Spleen (tissue), 11 donors: ENCODE data around the gene MAGI2. TPM values are rescaled to one million over a fixed set of nuclear protein-coding genes. Genes with fewer than 3 reads are reported as not detected.

Experiments used
- DNase-seq: peaks from one replicate; pipeline ENCODE4 v3.0.0-alpha.2; 2020
- H3K27ac ChIP-seq, 8 donors: fragments of 200-600 bp; sonication (generic) in 7 of 8; 1 replicate in 4 of 8; 2 replicates in 4 of 8; pipeline versions ENCODE4 v1.5.0 to v1.8.0; 2016 to 2021; ENCODE audit warnings: inconsistent platforms in 4 of 8, mild to moderate bottlenecking in 4 of 8, moderate library complexity in 1 of 8
- H3K27me3 ChIP-seq, 7 donors: fragments of 200-600 bp; sonication (generic) in 6 of 7; replicated peaks in 1 of 7; 1 replicate in 4 of 7; 2 replicates in 3 of 7; pipeline versions ENCODE4 v1.5.0 to v1.8.0; 2016 to 2021; ENCODE audit warnings: inconsistent platforms in 3 of 7, mild to moderate bottlenecking in 1 of 7
- H3K36me3 ChIP-seq, 6 donors: fragments of 200-600 bp; sonication (generic) in 5 of 6; 1 replicate in 4 of 6; 2 replicates in 2 of 6; pipeline versions ENCODE4 v1.5.0 to v1.8.0; 2016 to 2021; ENCODE audit warnings: inconsistent platforms in 2 of 6
- H3K4me1 ChIP-seq, 6 donors: fragments of 200-600 bp; sonication (generic) in 5 of 6; 1 replicate in 3 of 6; 2 replicates in 3 of 6; pipeline versions ENCODE4 v1.5.0 to v1.8.0; 2016 to 2021; ENCODE audit warnings: inconsistent platforms in 3 of 6
- H3K4me3 ChIP-seq, 8 donors: fragments of 200-600 bp; sonication (generic) in 7 of 8; 1 replicate in 4 of 8; 2 replicates in 4 of 8; pipeline versions ENCODE4 v1.5.0 to v1.8.0; 2016 to 2021; ENCODE audit warnings: inconsistent platforms in 4 of 8, mild to moderate bottlenecking in 4 of 8, moderate library complexity in 2 of 8
- H3K9me3 ChIP-seq, 8 donors: fragments of 200-600 bp; sonication (generic) in 7 of 8; 1 replicate in 4 of 8; 2 replicates in 4 of 8; pipeline versions ENCODE4 v1.5.0 to v1.8.0; 2016 to 2021; ENCODE audit warnings: inconsistent platforms in 4 of 8
- POLR2A ChIP-seq, 3 donors: fragments of 450-650 bp; IDR thresholded peaks; one replicate each; pipeline ENCODE4 v1.5.1; 2017; ENCODE audit warnings: antibody characterized with exemption in 3 of 3, mild to moderate bottlenecking in 1 of 3
- POLR2AphosphoS5 ChIP-seq, 3 donors: sonication (generic); formaldehyde crosslinking; IDR thresholded peaks; one replicate each; pipeline ENCODE4 v1.5.1; 2017; ENCODE audit warnings: antibody characterized with exemption in 3 of 3
- WGBS, 5 donors: extraction: QIAGEN DNeasy Blood & Tissue Kit in 3 of 5; methylation state at CpG; one replicate each; pipeline versions ENCODE4 v1.1.5 to v1.1.7; 2013 to 2018; 5-methylcytosine and 5-hydroxymethylcytosine counted together
- intact Hi-C: fragments of 100-400 bp; cut with DNase I; formaldehyde crosslinking; loops from one replicate; pipeline ENCODE4 v1.15.0; 2023; ENCODE audit warnings: low total_unique reads
- polyA plus RNA-seq, 3 donors: library from polyadenylated mRNA; stranded (reverse); fragments of 200-250 nt; gene quantifications; one replicate each; pipeline ENCODE4 v1.2.1, GENCODE V29; 2013
- total RNA-seq, 7 donors: library from RNA; depleted of rRNA in 3 of 7; stranded (reverse); fragments of >200 nt in 3 of 7; fragmentation: NEBNext Ultra II Directional in 4 of 7; extraction: Animal tissue kit (Norgen Biotek cat#: 25700) in 4 of 7; gene quantifications; one replicate each; pipeline versions ENCODE4 v1.1.0 to v1.2.1, GENCODE V29; 2016 to 2021
- TF ChIP-seq, protein P1 (sequence below), 11 experiments: fragments of 200-600 bp in 7 of 11; fragments of 450-650 bp in 4 of 11; sonication (generic) in 4 of 11; IDR thresholded peaks in 8 of 11; conservative IDR thresholded peaks in 3 of 11; 1 replicate in 7 of 11; 2 replicates in 4 of 11; pipeline versions ENCODE4 v1.4.0 to v1.8.0; 2016 to 2021; ENCODE audit warnings: antibody characterized with exemption in 11 of 11, inconsistent platforms in 4 of 11, mild to moderate bottlenecking in 1 of 11
- donor health status: healthy with polysubstance abuse.
- donor health status: DM: no; HTN: no; CAD: no; lungs with moderate emphysema.
- donor health status: DM: no; HTN: no; CAD: no.
- donor health status: Bipolar disorder and iron deficiency.
- donor health status: healthy.
- donor health status: DM: no; HTN: no; CAD: no.
- donor health status: DM: yes; HTN: yes; CAD: no.

The MAGI2 gene
- total and polyA plus RNA-seq, 10 donors: 0.74 to 18.1 (median 11.1) TPM

GRCh38 chr7:79329464-79329863 lies 124.0 kb downstream of the MAGI2 start:
- Histone ChIP-seq H3K27ac (no peak overlapping the region), H3K4me3 (no peak overlapping the region), H3K4me1 (no peaks in the 10 kb centered on the region), H3K27me3 (no peaks in the 10 kb centered on the region), H3K9me3 (no peaks in the 10 kb centered on the region), H3K36me3 (no peaks in the 10 kb centered on the region)
- intact Hi-C loops: no loop called here
- no peak for DNase-seq
- WGBS, 5 donors: 86 to 91% (median 90%) methylated on average over 4 of the region's 4 CpGs
- TF ChIP-seq POLR2AphosphoS5 (IDR thresholded peaks at IDR 0.05) (no peak), POLR2A (IDR thresholded peaks at IDR 0.05) (no peak)
- TF ChIP-seq, protein P1, sequence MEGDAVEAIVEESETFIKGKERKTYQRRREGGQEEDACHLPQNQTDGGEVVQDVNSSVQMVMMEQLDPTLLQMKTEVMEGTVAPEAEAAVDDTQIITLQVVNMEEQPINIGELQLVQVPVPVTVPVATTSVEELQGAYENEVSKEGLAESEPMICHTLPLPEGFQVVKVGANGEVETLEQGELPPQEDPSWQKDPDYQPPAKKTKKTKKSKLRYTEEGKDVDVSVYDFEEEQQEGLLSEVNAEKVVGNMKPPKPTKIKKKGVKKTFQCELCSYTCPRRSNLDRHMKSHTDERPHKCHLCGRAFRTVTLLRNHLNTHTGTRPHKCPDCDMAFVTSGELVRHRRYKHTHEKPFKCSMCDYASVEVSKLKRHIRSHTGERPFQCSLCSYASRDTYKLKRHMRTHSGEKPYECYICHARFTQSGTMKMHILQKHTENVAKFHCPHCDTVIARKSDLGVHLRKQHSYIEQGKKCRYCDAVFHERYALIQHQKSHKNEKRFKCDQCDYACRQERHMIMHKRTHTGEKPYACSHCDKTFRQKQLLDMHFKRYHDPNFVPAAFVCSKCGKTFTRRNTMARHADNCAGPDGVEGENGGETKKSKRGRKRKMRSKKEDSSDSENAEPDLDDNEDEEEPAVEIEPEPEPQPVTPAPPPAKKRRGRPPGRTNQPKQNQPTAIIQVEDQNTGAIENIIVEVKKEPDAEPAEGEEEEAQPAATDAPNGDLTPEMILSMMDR (IDR thresholded peaks at IDR 0.05 in 8 of 11, conservative IDR thresholded peaks at IDR 0.05 in 3 of 11): no peak

DNA sequence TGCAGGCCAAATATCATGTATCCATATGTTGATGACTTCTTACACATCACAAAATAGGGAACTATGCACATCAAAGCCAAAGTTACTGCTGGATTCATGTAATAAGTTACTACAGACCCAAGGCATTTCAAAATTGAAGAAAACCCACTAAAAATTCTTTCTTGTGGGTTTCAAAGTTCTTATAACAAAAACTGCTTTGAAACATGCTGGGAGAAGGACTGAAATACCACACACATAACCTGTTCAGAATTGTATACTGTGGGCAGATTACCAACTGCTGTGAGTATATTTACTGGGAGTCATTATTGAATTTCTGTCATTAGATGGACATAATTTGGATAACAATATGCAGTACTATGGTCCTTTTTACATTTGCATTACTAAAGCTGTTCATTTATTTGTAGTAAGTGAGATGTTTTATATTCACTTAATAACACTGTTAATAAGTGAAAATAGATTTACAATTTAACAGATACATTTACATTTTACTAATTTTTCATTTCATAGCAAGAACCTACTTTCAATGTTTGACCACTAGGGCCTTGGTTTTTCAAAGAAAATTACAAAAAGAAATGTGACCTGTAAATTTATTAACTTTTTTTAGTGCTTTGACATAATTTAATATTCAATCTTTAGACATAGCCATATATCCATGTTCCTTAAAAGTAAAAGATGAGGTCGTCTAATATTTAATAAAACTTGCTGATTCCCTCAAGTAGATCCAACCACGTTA lies 132.6 kb downstream of the MAGI2 start:
- H3K9me3 ChIP-seq: no peaks in the 10 kb centered on the region
- TF ChIP-seq POLR2AphosphoS5 (IDR thresholded peaks at IDR 0.05): no peak
- no peak for TF ChIP-seq POLR2A (IDR thresholded peaks at IDR 0.05)
- TF ChIP-seq, protein P1 (IDR thresholded peaks at IDR 0.05 in 8 of 11, conservative IDR thresholded peaks at IDR 0.05 in 3 of 11): no peak
- no peak overlapping the region for H3K27ac ChIP-seq
- WGBS, 5 donors: 0 to 38% (median 17%) methylated on average over 2 of the region's 2 CpGs
- no peaks in the 10 kb centered on the region for H3K27me3 ChIP-seq
- H3K36me3 ChIP-seq: no peaks in the 10 kb centered on the region
- no peaks in the 10 kb centered on the region for H3K4me1 ChIP-seq
- intact Hi-C loops: no loop called here
- no peak overlapping the region for H3K4me3 ChIP-seq
- no peak for DNase-seq

GRCh38 chr7:79319369-79319768 lies 134.1 kb downstream of the MAGI2 start:
- intact Hi-C loops: no loop called here
- 70 to 95% (median 77%) methylated on average over 1 of the region's 1 CpG for WGBS, 5 donors
- TF ChIP-seq POLR2A (IDR thresholded peaks at IDR 0.05): no peak
- TF ChIP-seq, protein P1 (IDR thresholded peaks at IDR 0.05 in 8 of 11, conservative IDR thresholded peaks at IDR 0.05 in 3 of 11): no peak
- no peak for TF ChIP-seq POLR2AphosphoS5 (IDR thresholded peaks at IDR 0.05)
- no peak overlapping the region for H3K4me3 ChIP-seq
- no peak for DNase-seq
- H3K36me3 ChIP-seq: no peaks in the 10 kb centered on the region
- no peaks in the 10 kb centered on the region for H3K9me3 ChIP-seq
- no peak overlapping the region for H3K27ac ChIP-seq
- H3K4me1 ChIP-seq: no peaks in the 10 kb centered on the region
- no peaks in the 10 kb centered on the region for H3K27me3 ChIP-seq

GRCh38 chr7:79317728-79318127 lies 135.7 kb downstream of the MAGI2 start:
- no peak overlapping the region for H3K4me3 ChIP-seq
- H3K4me1 ChIP-seq: no peaks in the 10 kb centered on the region
- no peaks in the 10 kb centered on the region for H3K36me3 ChIP-seq
- H3K27me3 ChIP-seq: no peaks in the 10 kb centered on the region
- H3K27ac ChIP-seq: no peak overlapping the region
- no peak for DNase-seq
- TF ChIP-seq POLR2A (IDR thresholded peaks at IDR 0.05): no peak
- TF ChIP-seq, protein P1 (IDR thresholded peaks at IDR 0.05 in 8 of 11, conservative IDR thresholded peaks at IDR 0.05 in 3 of 11): no peak
- no peak for TF ChIP-seq POLR2AphosphoS5 (IDR thresholded peaks at IDR 0.05)
- no peaks in the 10 kb centered on the region for H3K9me3 ChIP-seq
- 70 to 82% (median 78%) methylated on average over 2 of the region's 2 CpGs for WGBS, 5 donors
- intact Hi-C loops: no loop called here
